GM19193 (cell line): ENCODE results near the gene TMEM11.

Experiments
- POLR2A ChIP-seq: IDR thresholded peaks from 4 replicates; pipeline ENCODE4 v1.6.1; 2011; ENCODE audit not compliant: insufficient read depth, insufficient read length; ENCODE audit errors: extremely low read depth

TMEM11 gene

DNA sequence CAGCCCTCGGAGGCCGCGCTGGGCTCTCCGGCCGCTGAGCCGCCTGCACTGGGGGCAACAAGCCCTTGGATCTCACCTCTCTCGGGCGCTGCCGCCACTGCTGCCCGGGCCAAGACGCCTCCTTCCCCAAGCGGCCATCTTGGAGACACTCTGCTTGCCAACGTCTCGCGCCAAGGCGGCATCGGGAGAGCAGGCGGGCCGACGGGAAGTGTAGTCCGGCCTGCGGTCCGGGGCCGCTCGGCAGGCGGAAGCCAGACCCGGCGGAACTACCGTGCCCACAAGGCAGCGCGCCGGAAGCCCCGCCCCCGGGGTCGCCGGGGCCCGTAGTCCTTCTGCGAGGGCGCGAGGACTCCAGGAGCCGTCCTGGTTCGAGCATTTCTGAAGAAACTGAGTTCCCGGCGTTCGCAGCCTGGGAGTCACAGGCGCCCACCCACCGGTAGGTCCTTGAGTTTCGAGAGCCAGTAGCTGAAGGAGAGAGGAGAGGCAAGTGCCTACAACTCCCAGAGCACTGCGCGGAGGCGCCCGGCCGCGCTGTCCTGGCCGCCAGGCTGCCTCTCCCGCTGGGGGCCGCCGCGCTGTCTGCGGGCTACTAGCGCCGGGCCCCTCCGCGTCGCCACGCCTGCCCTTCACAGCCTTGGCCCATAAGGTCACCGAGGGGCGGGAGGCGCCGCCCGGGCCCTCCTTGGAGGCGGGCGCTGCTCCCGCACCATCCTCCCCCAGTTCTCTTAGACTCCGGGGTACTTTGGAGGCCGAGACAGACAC is at the start of gene TMEM11:
TSS of gene TMEM11 (minus strand) at position 147 of the 762 bp plus-strand sequence. CDS start at position 138, 9 bp downstream.
- TF ChIP-seq POLR2A = peak; percentile 79

DNA sequence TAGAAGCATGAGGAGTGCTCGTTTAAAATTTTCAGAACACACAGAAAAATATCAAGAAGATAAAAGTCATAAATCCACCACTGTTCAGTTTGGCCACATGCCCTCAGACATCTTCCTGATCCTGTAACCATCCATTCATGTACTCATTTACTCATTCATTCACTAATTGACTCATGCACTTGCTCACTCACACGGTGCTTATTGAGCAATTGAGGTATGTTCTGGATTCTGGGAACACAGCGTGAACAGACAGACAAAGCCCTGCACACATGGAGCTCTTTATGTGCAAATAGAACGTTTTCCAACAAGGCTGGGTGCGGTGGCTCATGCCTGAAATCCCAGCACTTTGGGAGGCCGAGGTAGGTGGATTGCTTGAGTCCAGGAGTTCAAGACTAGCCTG is 49.4 kb upstream of the TMEM11 start:
- no peak for TF ChIP-seq POLR2A

DNA sequence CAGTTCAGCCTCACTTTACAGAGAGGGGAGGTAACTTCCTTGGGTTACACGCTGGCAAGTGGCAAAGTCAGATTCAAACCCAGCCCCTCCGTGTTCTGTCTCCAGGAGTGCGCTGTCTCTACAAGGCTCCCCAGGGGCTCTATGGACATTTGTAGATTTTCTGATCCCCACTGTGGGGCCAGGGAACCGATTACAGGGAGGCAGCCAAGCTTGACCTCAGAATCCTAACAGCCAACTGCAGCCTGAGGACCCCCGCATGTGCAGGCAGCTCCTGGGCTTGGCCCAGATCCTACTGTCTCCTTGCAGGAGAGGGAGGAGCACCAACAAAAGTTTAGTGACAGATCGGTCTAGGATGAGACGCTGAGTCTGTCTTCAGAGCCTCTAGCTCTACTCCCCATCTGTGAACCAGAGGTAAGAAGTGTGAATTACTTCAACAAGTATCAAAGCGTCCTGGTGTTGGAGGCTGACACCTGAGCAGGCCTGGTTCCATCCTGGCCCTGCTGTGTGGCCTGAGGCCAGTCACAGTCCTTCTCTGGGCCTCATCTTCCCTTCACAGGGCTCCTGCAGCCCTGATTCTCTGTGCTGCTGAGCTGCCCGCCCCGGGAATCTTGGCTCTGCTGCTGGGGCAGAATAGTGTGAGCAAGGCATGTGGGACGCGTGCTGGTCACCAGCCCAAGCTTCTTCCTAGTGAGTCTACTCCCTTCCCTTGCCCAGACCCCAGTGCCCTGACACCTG is 48.5 kb upstream of the TMEM11 start:
- TF ChIP-seq POLR2A = no peak

DNA sequence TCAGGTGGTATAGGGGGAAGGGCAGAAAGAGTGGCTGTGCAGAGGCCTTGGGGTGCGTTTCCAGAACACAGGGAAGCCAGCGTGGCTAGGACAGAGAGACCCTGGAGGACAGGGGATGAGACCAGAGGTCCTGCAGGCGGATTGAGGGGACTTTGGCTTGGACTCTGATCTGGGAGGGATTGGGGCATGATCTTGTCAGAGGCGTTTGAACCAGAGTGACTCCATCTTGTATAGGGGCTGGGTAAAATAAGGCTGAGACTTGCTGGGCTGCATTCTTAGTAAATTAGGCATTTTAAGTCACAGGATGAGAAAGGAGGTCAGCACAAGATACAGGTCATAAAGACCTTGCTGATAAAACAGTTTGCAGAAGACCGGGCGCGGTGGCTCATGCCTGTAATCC is 44.6 kb upstream of the TMEM11 start:
- no peak for TF ChIP-seq POLR2A

DNA sequence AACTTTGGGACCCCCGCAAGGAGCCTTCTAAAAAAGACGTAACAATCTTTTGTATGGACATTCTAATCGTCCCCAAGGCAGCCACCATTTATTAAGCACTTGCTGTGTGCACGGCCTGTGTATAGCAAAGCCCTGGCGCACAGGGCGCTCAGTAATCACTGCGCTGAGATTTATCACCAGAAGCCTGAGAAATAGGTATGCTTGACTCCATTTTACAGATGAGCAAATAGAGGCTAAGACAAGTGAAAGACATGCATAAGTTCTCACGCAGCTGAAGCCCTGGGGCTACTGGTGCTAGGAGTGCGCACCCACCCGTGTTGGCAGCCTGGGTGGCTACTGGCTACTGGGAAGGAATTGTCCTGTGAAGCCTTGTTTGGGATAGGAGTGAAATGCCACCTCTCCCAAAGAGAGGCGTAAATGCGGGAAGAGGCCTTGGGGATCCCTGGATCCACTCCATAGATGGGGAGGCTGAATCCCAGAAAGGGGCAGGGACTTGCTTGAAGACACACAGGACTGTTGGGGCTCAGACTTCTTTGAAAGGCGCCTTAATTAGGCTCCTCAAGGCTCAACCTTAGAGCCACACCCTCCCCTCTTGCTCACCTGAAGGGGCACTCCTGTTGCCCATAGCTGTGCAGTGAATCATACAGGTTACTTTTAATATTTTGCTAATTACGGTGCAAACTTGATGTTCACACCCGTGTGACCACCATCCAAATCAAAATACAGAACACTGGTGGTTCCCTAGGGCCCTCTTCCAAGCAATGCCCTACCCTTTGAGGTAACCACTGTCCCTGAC is 39.9 kb upstream of the TMEM11 start:
- no peak for TF ChIP-seq POLR2A

DNA sequence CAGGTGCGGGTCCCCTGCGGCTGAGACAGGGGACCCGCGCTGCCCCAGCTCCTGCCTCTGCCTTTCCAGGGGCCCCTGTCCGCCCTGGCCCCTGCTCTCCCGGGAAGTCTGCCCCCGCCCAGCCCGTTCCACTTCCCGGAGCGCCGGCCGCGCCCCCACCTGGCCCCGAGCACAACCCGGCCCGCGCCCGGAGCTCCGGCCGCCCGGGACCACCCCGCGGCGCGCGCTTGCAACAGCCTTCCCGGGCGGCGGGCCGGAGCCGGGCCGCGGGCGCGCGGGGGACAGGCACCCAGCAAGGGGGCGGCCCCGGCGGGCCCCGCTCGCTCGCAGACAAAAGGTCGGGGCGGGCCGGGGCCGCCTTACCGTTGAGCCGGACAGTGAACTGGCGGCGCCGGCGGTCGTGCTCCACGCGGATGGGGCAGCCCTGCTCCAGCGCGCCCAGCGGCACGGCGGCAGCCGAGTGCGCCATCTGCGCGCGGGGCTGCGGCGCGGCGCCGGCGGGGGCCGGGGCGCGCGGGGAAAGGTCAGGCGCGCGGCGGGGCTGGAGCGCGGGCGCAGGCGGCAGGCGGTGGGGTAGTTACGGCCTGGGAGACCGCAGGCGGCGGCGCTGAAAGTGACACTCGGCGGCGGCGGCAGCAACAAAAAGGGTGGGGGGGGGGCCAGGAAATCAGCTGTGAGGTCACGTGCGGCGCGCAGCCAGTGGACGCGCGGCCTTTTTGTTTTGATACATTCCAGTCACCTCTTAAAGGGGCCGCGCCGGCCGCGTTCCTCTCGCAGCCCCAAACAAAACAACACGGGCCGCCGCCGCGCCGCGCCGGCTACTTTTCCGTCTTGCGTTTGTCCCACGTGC is 39.1 kb upstream of the TMEM11 start, which contains the start of gene NATD1:
TSS of gene NATD1 (minus strand) at position 615 of the 850 bp plus-strand sequence. CDS start at position 469, 146 bp downstream.
- TF ChIP-seq POLR2A = peak; percentile 49

- TF ChIP-seq POLR2A = no peak
Measured at GRCh38 chr17:21252289-21252795, 38.4 kb upstream of the TMEM11 start.

DNA sequence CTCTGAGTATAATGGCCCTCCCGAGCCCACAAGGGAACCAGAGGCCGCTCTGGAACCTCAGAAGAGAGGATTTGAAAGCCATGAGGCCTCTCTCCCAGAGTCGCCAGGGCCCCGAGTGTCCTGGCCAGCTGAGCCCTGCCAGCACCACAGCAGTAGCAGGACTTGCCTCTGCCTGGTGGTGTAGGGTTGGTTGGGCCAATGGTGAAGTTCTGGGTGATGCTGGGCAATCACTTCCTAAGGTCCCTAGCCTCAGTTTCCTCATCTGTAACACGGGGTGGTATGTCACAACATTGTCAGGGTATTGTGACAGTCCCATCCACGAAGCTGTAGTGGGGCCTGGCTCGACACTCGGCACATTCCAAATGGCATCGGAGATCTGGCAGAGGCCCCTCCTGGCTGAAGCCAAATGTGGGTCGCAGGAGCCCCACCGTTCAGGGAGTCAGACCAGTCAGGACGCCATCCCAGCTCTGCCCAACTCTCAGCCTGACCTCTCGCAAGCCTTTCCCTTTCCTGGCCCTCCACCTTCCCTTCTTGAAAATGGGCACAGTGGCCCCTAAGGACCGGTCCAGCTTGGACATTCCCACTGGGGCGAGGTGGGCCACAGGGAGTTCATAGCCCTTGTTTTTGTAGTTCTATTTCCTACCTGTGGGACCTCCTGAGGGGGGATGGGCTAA is 37.5 kb upstream of the TMEM11 start:
- TF ChIP-seq POLR2A = no peak

DNA sequence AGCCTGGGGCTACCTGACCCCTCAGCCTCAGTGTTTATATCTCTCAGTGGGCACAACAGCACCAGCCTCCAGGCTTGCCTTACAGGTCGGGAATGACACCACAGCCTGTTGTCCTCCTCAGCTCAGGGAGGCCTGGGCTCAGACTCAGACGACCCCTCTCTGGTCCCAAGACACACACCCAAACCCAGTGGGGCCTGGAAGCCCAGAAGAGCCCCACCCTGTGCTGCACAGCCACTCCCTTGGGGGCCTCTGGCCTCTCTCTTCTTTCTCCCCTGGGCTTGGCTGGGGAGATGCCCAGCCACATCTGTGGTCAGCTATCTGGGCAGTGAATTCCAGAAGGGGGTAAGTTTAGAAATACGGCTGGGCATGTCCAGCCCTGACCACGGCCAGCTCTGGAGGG is 36.9 kb upstream of the TMEM11 start:
- TF ChIP-seq POLR2A = no peak

GRCh38 chr17:21249920-21250703 is 36.2 kb upstream of the TMEM11 start:
- TF ChIP-seq POLR2A = no peak

- no peak for TF ChIP-seq POLR2A
Measured at GRCh38 chr17:21249086-21249795, 35.3 kb upstream of the TMEM11 start.

GRCh38 chr17:21248500-21248899 is 34.5 kb upstream of the TMEM11 start:
- no peak for TF ChIP-seq POLR2A

DNA sequence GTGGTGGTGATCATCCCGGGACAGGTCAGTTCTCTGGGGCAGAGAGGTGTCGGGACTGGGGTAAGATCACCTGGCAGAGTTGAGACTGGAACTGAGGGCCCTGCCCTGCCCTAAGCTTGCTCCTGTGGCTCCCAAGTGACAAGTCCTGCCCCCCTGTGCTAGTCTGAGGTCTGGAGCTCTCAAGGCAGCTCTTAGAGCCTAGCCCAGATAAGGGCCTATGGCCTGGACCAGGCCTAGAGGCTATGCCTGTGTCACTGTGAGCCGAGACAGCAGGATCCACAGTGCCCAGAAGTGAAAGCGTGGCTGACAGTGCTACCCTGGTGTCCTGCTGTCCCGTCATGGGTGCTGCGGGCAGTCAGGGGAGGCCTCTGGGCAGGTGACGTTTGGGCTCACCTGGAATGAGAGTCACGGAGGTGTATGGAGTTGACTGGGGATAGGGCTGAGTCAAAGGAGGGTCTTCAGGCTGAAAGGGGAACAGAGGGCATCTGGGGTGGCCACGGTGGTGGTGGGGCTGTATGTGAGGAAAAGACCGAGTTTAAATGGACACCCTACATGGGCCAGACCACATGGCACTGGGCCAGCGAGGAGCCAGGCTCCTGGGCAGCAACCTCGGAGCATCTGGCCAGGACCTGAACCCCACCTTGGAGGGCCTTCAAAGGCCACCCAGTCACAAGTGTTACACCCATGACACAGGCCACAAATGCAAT is 33.7 kb upstream of the TMEM11 start:
- TF ChIP-seq POLR2A = no peak
